Right lobe of liver (tissue), 6 donors: ENCODE data around the gene ROR2. TPM values are rescaled to one million over a fixed set of nuclear protein-coding genes. Genes with fewer than 3 reads are reported as not detected.

ENCODE experiments used
- ATAC-seq, 4 donors: fragments of 200-7000 bp; cut with Tn5 transposase; one replicate each; pipeline ENCODE4 v1.9.1; 2020; ENCODE audit warnings: mild to moderate bottlenecking in 4 of 4, moderate library complexity in 4 of 4
- DNase-seq, 3 donors: peaks; one replicate each; pipeline ENCODE4 v3.0.0-alpha.2; 2020
- H3K27ac ChIP-seq, 3 donors: fragments of 200-600 bp; one replicate each; pipeline ENCODE4 v1.8.0; 2022
- H3K27me3 ChIP-seq, 2 donors: fragments of 200-600 bp; one replicate each; pipeline ENCODE4 v1.8.0; 2022
- H3K36me3 ChIP-seq, 4 donors: fragments of 200-600 bp; sonication (generic) in 1 of 4; one replicate each; pipeline versions ENCODE4 v1.5.1 to v1.8.0; 2017 to 2022; ENCODE audit warnings: control low read depth in 1 of 4
- H3K4me1 ChIP-seq, 4 donors: fragments of 200-600 bp; sonication (generic) in 1 of 4; one replicate each; pipeline versions ENCODE4 v1.5.1 to v1.8.0; 2017 to 2022; ENCODE audit warnings: control low read depth in 1 of 4
- H3K4me3 ChIP-seq, 3 donors: fragments of 200-600 bp; one replicate each; pipeline ENCODE4 v1.8.0; 2022
- H3K9me3 ChIP-seq, 4 donors: fragments of 200-600 bp; sonication (generic) in 1 of 4; one replicate each; pipeline versions ENCODE4 v1.5.1 to v1.8.0; 2017 to 2022; ENCODE audit warnings: control low read depth in 1 of 4
- CTCF ChIP-seq, 4 donors: fragments of 200-600 bp in 3 of 4; fragments of 450-650 bp in 1 of 4; IDR thresholded peaks; one replicate each; pipeline versions ENCODE4 v1.5.1 to v1.8.0; 2016 to 2022; ENCODE audit warnings: antibody characterized with exemption in 4 of 4, mild to moderate bottlenecking in 2 of 4
- POLR2A ChIP-seq: fragments of 450-650 bp; IDR thresholded peaks from one replicate; pipeline ENCODE4 v1.6.1; 2017; ENCODE audit warnings: antibody characterized with exemption, mild to moderate bottlenecking
- WGBS: methylation state at CpG from one replicate; pipeline ENCODE4 v1.1.6; 2018; ENCODE audit warnings: low coverage, low lambda C conversion rate; ENCODE audit not compliant: insufficient coverage; ENCODE audit errors: missing lambda C conversion rate; 5-methylcytosine and 5-hydroxymethylcytosine counted together
- intact Hi-C, 2 donors: fragments of 100-400 bp; cut with DNase I; formaldehyde crosslinking; loops; one replicate each; pipeline versions ENCODE4 v1.11.2 to v1.14.1; 2022
- total RNA-seq, 6 experiments: library from RNA; depleted of rRNA in 2 of 6; stranded (reverse); fragments of >200 nt in 2 of 6; fragmentation: NEBNext Ultra II Directional in 3 of 6; extraction: Animal tissue kit (Norgen Biotek cat#: 25700) in 3 of 6; gene quantifications; one replicate each; pipeline versions ENCODE4 v1.1.0 to v1.2.4, GENCODE V29; 2016 to 2023
- donor health status: DM: no; HTN: yes; CAD: no.
- donor health status: DM: no; HTN: no; CAD: no.
- donor health status: DM: no; HTN: no; CAD: no.
- donor health status: DM: no; HTN: yes; CAD: no.
- donor health status: DM: no; HTN: yes; CAD: no.

Gene ROR2
- total RNA-seq, 6 experiments from 2014 or later = 0.12 to 1.2 (median 0.49) TPM; not detected in 1

GRCh38 chr9:91658513-91659105, 291.4 kb downstream of the ROR2 start:
- H3K27ac ChIP-seq = no peak overlapping the region
- H3K27me3 ChIP-seq = no peaks in the 10 kb centered on the region
- DNase-seq = no peak
- no peaks in the 10 kb centered on the region for H3K9me3 ChIP-seq
- TF ChIP-seq POLR2A (no peak), CTCF (IDR thresholded peaks at IDR 0.05) (no peak)
- H3K36me3 ChIP-seq = no peaks in the 10 kb centered on the region
- H3K4me3 ChIP-seq = no peak overlapping the region
- intact Hi-C loops = no loop called here
- ATAC-seq = no peak
- WGBS = 83% methylated on average over 5 of the region's 9 CpGs
- peaks cover 0 to 5% (median 0%) of the 10 kb centered on the region in 4 donors for H3K4me1 ChIP-seq

- H3K9me3 ChIP-seq = no peaks in the 10 kb centered on the region
- ATAC-seq = no peak
- WGBS = 67% methylated on average over 2 of the region's 3 CpGs
- no peak overlapping the region for H3K4me3 ChIP-seq
- DNase-seq = no peak
- no peak overlapping the region for H3K27ac ChIP-seq
- peaks cover 0 to 5% (median 0%) of the 10 kb centered on the region in 4 donors for H3K4me1 ChIP-seq
- H3K27me3 ChIP-seq = no peaks in the 10 kb centered on the region
- intact Hi-C loops = no loop called here
- no peak for TF ChIP-seq POLR2A
- TF ChIP-seq CTCF (IDR thresholded peaks at IDR 0.05) = no peak
- no peaks in the 10 kb centered on the region for H3K36me3 ChIP-seq
Observed at GRCh38 chr9:91657501-91657900, 292.5 kb downstream of the ROR2 start.

- Histone ChIP-seq H3K36me3 (no peaks in the 10 kb centered on the region), H3K27me3 (no peaks in the 10 kb centered on the region), H3K9me3 (no peaks in the 10 kb centered on the region), H3K27ac (no peak overlapping the region), H3K4me1 (peaks cover 0 to 5% (median 0%) of the 10 kb centered on the region in 4 donors), H3K4me3 (no peak overlapping the region)
- TF ChIP-seq POLR2A = no peak
- TF ChIP-seq CTCF (IDR thresholded peaks at IDR 0.05) = no peak
- intact Hi-C loops = no loop called here
- WGBS = 64% methylated on average over 4 of the region's 4 CpGs
- no peak for ATAC-seq
- no peak for DNase-seq
Observed at GRCh38 chr9:91655658-91656057, 294.4 kb downstream of the ROR2 start.

- ATAC-seq (no peak), DNase-seq (no peak)
- Histone ChIP-seq H3K4me1 (peaks cover 0 to under 1% (median 0%) of the 10 kb centered on the region in 4 donors), H3K27me3 (no peaks in the 10 kb centered on the region), H3K36me3 (no peaks in the 10 kb centered on the region), H3K9me3 (no peaks in the 10 kb centered on the region), H3K4me3 (no peak overlapping the region), H3K27ac (no peak overlapping the region)
- TF ChIP-seq POLR2A (no peak), CTCF (IDR thresholded peaks at IDR 0.05) (no peak)
- WGBS = no CpG with 5 or more reads among the region's 6 CpGs
- intact Hi-C loops = no loop called here
Observed at GRCh38 chr9:91655215-91655614, 294.8 kb downstream of the ROR2 start.
